Measurements from ENCODE around the gene ARL2BP. TPM values are rescaled to one million over a fixed set of nuclear protein-coding genes. Genes with fewer than 3 reads are reported as not detected.

ARL2BP gene
- total and polyA plus RNA-seq, 2 of the 13 experiments (the other 11 are each of a cell fraction or from before 2014, with no cell fraction given), result 64.3 to 67.6 TPM

- TF ChIP-seq HNF1A (IDR thresholded peaks at IDR 0.05; ENCODE audit: low read depth) (no peak), HNF1A (CRISPR knock-in tag; IDR thresholded peaks at IDR 0.05; ENCODE audit: borderline replicate concordance) (no peak), ZNF546 (CRISPR knock-in tag; conservative IDR thresholded peaks at IDR 0.05) (no peak), ZNF317 (CRISPR knock-in tag; IDR thresholded peaks at IDR 0.05) (no peak; the same call in 1 of the 2 replicates), ZBTB43 (CRISPR knock-in tag; conservative IDR thresholded peaks at IDR 0.05) (no peak), CEBPB (IDR thresholded peaks at IDR 0.05; ENCODE audit: borderline replicate concordance, low read depth, low read length) (no peak), ZNF770 (CRISPR knock-in tag; IDR thresholded peaks at IDR 0.05) (peak; percentile 77), NCOA1 (CRISPR knock-in tag; IDR thresholded peaks at IDR 0.05) (no peak), SATB2 (CRISPR knock-in tag; IDR thresholded peaks at IDR 0.05) (no peak), SRSF1 (optimal IDR thresholded peaks at IDR 0.05; ENCODE audit: low read depth, low read length) (no peak), NFE2L1 (CRISPR knock-in tag; IDR thresholded peaks at IDR 0.05; ENCODE audit: borderline replicate concordance) (no peak), JARID2 (CRISPR knock-in tag; IDR thresholded peaks at IDR 0.05; ENCODE audit: insufficient replicate concordance) (no peak), POLR2AphosphoS2 (IDR thresholded peaks at IDR 0.05; ENCODE audit: low read depth, low read length) (no peak), BATF2 (CRISPR knock-in tag; IDR thresholded peaks at IDR 0.05) (no peak), ZNF816 (CRISPR knock-in tag; IDR thresholded peaks at IDR 0.05; ENCODE audit: borderline replicate concordance) (0 out of 2 replicates have a peak, but pooled peaks have one; percentile 7), ZNF468 (CRISPR knock-in tag; IDR thresholded peaks at IDR 0.05) (no peak), ESRRA (CRISPR knock-in tag; IDR thresholded peaks at IDR 0.05; ENCODE audit: low read depth) (no peak), DR1 (CRISPR knock-in tag; IDR thresholded peaks at IDR 0.05) (no peak), ZNF605 (CRISPR knock-in tag; IDR thresholded peaks at IDR 0.05) (0 out of 2 replicates have a peak, but pooled peaks have one; percentile 11), POGZ (CRISPR knock-in tag; IDR thresholded peaks at IDR 0.05) (no peak)
- TF ChIP-seq, protein P1, sequence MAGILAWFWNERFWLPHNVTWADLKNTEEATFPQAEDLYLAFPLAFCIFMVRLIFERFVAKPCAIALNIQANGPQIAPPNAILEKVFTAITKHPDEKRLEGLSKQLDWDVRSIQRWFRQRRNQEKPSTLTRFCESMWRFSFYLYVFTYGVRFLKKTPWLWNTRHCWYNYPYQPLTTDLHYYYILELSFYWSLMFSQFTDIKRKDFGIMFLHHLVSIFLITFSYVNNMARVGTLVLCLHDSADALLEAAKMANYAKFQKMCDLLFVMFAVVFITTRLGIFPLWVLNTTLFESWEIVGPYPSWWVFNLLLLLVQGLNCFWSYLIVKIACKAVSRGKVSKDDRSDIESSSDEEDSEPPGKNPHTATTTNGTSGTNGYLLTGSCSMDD (CRISPR knock-in tag; IDR thresholded peaks at IDR 0.05), result no peak
These were observed 38.3 kb downstream of the ARL2BP start (continued) for GRCh38 chr16:57283214-57283958.
